Measurements from ENCODE around the gene TMPRSS11B. TPM values are rescaled to one million over a fixed set of nuclear protein-coding genes. Genes with fewer than 3 reads are reported as not detected.

Gene TMPRSS11B
- total RNA-seq, 1 experiment from 2014 or later, result not detected

DNA sequence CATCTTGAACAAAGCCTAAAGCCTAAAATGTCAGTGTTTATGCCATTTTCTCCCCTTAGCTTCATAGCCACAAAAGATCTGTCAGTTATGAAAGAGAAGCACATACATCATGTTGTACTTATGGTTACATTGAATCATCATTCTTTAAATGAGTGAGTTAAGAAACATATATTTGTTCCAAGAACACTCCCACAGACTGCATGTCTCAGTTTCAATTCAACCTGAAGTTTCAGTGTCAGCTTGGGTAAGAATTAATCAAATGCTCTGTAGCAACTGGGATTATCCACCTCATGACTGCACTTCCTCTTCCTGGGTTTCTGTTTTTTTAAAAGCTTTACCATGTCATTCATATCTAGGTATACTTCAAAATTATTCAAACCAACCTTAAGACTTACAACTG is 3.9 kb upstream of the TMPRSS11B start:
- no peak for ATAC-seq
- intact Hi-C loops (cut with micrococcal nuclease), result no loop called here
- H3K27me3 ChIP-seq (ENCODE audit: low read length), result 0 out of 2 replicates have a peak, but pooled peaks cover 7% of the 10 kb centered on the region

GRCh38 chr4:68240620-68241019 is 4.9 kb downstream of the TMPRSS11B start:
- Histone ChIP-seq H3K36me3 (ENCODE audit: low read depth, low read length) (no peaks in the 10 kb centered on the region), H3K9me2 (replicated peaks; ENCODE audit: low read length) (no peaks in the 10 kb centered on the region), H4K20me1 (ENCODE audit: low read length) (no peaks in the 10 kb centered on the region), H3F3A (ENCODE audit: low read length, unreplicated experiment) (no peaks in the 10 kb centered on the region), H2AFZ (ENCODE audit: low read length) (no peak overlapping the region), H3K27ac (ENCODE audit: low read length) (no peak overlapping the region), H3K4me3 (ENCODE audit: low read length) (no peak overlapping the region), H3K79me2 (ENCODE audit: low read length) (no peaks in the 10 kb centered on the region), H3K4me1 (ENCODE audit: insufficient read depth, low read length) (no peaks in the 10 kb centered on the region), H3K4me2 (ENCODE audit: low read length) (no peak overlapping the region), H3K9ac (ENCODE audit: low read length) (no peak overlapping the region), H3K27me3 (ENCODE audit: low read length) (no peaks in the 10 kb centered on the region), H3K9me3 (ENCODE audit: low read length) (no peaks in the 10 kb centered on the region)
- ChIA-PET POLR2A (ENCODE audit: unreplicated experiment) (no interaction called here), CTCF (no interaction called here)
- no peak for DNase-seq
- no peak for ATAC-seq
- intact Hi-C loops (cut with micrococcal nuclease), result no loop called here
- no TSS peak for BruUV-seq (replicated peaks)
- no peak for TF ChIP-seq EZH2phosphoT487 (IDR thresholded peaks at IDR 0.05; ENCODE audit: borderline replicate concordance, low read length)
- TF ChIP-seq, protein P1, sequence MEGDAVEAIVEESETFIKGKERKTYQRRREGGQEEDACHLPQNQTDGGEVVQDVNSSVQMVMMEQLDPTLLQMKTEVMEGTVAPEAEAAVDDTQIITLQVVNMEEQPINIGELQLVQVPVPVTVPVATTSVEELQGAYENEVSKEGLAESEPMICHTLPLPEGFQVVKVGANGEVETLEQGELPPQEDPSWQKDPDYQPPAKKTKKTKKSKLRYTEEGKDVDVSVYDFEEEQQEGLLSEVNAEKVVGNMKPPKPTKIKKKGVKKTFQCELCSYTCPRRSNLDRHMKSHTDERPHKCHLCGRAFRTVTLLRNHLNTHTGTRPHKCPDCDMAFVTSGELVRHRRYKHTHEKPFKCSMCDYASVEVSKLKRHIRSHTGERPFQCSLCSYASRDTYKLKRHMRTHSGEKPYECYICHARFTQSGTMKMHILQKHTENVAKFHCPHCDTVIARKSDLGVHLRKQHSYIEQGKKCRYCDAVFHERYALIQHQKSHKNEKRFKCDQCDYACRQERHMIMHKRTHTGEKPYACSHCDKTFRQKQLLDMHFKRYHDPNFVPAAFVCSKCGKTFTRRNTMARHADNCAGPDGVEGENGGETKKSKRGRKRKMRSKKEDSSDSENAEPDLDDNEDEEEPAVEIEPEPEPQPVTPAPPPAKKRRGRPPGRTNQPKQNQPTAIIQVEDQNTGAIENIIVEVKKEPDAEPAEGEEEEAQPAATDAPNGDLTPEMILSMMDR (conservative IDR thresholded peaks at IDR 0.05; ENCODE audit: low read depth, low read length), result no peak
- TF ChIP-seq EZH2 (IDR thresholded peaks at IDR 0.05; ENCODE audit: low read length, unreplicated experiment), result no peak

More for the DNA sequence above, 3.9 kb upstream of the TMPRSS11B start:
- no peak for DNase-seq
- Histone ChIP-seq H3K9me3 (ENCODE audit: low read length) (no peaks in the 10 kb centered on the region), H2AFZ (ENCODE audit: low read length) (no peak overlapping the region), H3K27ac (ENCODE audit: low read length) (no peak overlapping the region), H4K20me1 (ENCODE audit: low read length) (no peaks in the 10 kb centered on the region), H3K9me2 (replicated peaks; ENCODE audit: low read length) (no peaks in the 10 kb centered on the region), H3K4me1 (ENCODE audit: insufficient read depth, low read length) (no peaks in the 10 kb centered on the region), H3F3A (ENCODE audit: low read length, unreplicated experiment) (no peaks in the 10 kb centered on the region), H3K4me2 (ENCODE audit: low read length) (no peak overlapping the region), H3K36me3 (ENCODE audit: low read depth, low read length) (no peaks in the 10 kb centered on the region), H3K9ac (ENCODE audit: low read length) (no peak overlapping the region), H3K4me3 (ENCODE audit: low read length) (no peak overlapping the region), H3K79me2 (ENCODE audit: low read length) (no peaks in the 10 kb centered on the region)
- BruUV-seq (replicated peaks), result no TSS peak
- TF ChIP-seq EZH2 (IDR thresholded peaks at IDR 0.05; ENCODE audit: low read length, unreplicated experiment) (no peak), EZH2phosphoT487 (IDR thresholded peaks at IDR 0.05; ENCODE audit: borderline replicate concordance, low read length) (no peak)
- TF ChIP-seq, protein P1 (conservative IDR thresholded peaks at IDR 0.05; ENCODE audit: low read depth, low read length), result no peak
- ChIA-PET CTCF (interaction anchor here (0.5 kb wide), 1 partner anchor 334 kb away, joined by 3 read pairs; no protein-coding TSS in a partner anchor), POLR2A (ENCODE audit: unreplicated experiment) (no interaction called here)

DNA sequence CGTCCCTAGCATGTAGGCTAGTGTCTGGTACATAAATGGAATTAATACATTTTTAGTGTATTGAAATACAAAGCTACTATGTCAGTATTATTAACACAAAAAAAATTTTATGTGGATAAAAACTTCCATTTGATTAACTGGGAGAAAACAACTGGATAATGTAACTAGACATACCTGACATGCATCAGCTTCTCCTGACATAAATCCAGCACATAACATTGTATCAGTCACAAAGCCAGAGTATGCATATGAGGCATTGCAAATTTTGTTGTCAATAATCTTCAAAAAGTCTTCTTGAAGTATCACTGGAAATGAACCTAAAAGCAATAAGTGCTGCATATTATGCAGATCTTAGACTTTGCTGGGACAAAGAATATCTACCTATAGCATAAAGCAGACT is 16.9 kb downstream of the TMPRSS11B start:
- TF ChIP-seq EZH2phosphoT487 (IDR thresholded peaks at IDR 0.05; ENCODE audit: borderline replicate concordance, low read length) (no peak), EZH2 (IDR thresholded peaks at IDR 0.05; ENCODE audit: low read length, unreplicated experiment) (no peak)
- TF ChIP-seq, protein P1 (conservative IDR thresholded peaks at IDR 0.05; ENCODE audit: low read depth, low read length), result no peak
- Histone ChIP-seq H3K9me3 (ENCODE audit: low read length) (no peaks in the 10 kb centered on the region), H3K4me3 (ENCODE audit: low read length) (no peak overlapping the region), H3K4me1 (ENCODE audit: insufficient read depth, low read length) (no peaks in the 10 kb centered on the region), H3K27me3 (ENCODE audit: low read length) (0 out of 2 replicates have a peak, but pooled peaks cover 3% of the 10 kb centered on the region), H3F3A (ENCODE audit: low read length, unreplicated experiment) (no peaks in the 10 kb centered on the region), H3K9me2 (replicated peaks; ENCODE audit: low read length) (no peaks in the 10 kb centered on the region), H2AFZ (ENCODE audit: low read length) (no peak overlapping the region), H3K9ac (ENCODE audit: low read length) (no peak overlapping the region), H3K27ac (ENCODE audit: low read length) (no peak overlapping the region), H4K20me1 (ENCODE audit: low read length) (no peaks in the 10 kb centered on the region), H3K36me3 (ENCODE audit: low read depth, low read length) (no peaks in the 10 kb centered on the region), H3K4me2 (ENCODE audit: low read length) (no peak overlapping the region), H3K79me2 (ENCODE audit: low read length) (no peaks in the 10 kb centered on the region)
- ChIA-PET POLR2A (ENCODE audit: unreplicated experiment) (no interaction called here), CTCF (no interaction called here)
- BruUV-seq (replicated peaks), result no TSS peak
- ATAC-seq, result no peak
- intact Hi-C loops (cut with micrococcal nuclease), result no loop called here
- DNase-seq, result no peak

Measured in PC-3 (cell line).